IMR-90 (cell line): ENCODE results near the gene GNL1. TPM values are rescaled to one million over a fixed set of nuclear protein-coding genes. Genes with fewer than 3 reads are reported as not detected.
A peak's percentile ranks its signal among the peaks of the same experiment; 100 is the strongest.

Source experiments
- ATAC-seq: fragments of 200-7000 bp; cut with Tn5 transposase; 2 replicates; pipeline ENCODE4 v1.9.1; 2020; ENCODE audit warnings: low read depth, mild to moderate bottlenecking, moderate library complexity
- BruUV-seq: library from RNA; stranded (reverse); fragments of 400-500 nt; replicated peaks from 2 replicates; lab custom pipeline; 2021; lab: Mats Ljungman, UMichigan
- CTCF ChIA-PET: fragments of 300-600 bp; formaldehyde crosslinking; extraction: SDS; loops from one replicate; lab custom pipeline; 2021; ENCODE audit warnings: antibody characterized with exemption; lab: Yijun Ruan, JAX
- POLR2A ChIA-PET: fragments of 300-600 bp; sonication (Branson Sonifier 250); formaldehyde crosslinking; loops from one replicate; lab custom pipeline; 2022; ENCODE audit warnings: antibody characterized with exemption; ENCODE audit not compliant: unreplicated experiment; lab: Charles Lee
- DNase-seq: peaks from one replicate; pipeline ENCODE4 v3.0.0; 2013
- H2AFZ ChIP-seq: replicated peaks from 2 replicates; pipeline ENCODE3; 2013; ENCODE audit warnings: low read length, mild to moderate bottlenecking; ENCODE audit not compliant: poor library complexity
- H2AK5ac ChIP-seq: 2 replicates; pipeline ENCODE4 v1.6.1; 2013; ENCODE audit warnings: low read depth, low read length, inconsistent platforms
- H2AK9ac ChIP-seq: replicated peaks from 2 replicates; pipeline ENCODE3; 2013; ENCODE audit warnings: mild to moderate bottlenecking, low read depth, low read length, moderate library complexity; ENCODE audit not compliant: poor library complexity
- H2BK120ac ChIP-seq: 2 replicates; pipeline ENCODE4 v1.6.1; 2013; ENCODE audit warnings: low read depth, low read length, inconsistent platforms
- H2BK15ac ChIP-seq: 3 replicates; pipeline ENCODE4 v1.6.1; 2013; ENCODE audit warnings: low read depth, low read length, inconsistent platforms
- H2BK20ac ChIP-seq: 2 replicates; pipeline ENCODE4 v1.6.1; 2013; ENCODE audit warnings: low read depth, mild to moderate bottlenecking, inconsistent platforms, low read length, moderate library complexity
- H2BK5ac ChIP-seq: 2 replicates; pipeline ENCODE4 v1.6.1; 2013; ENCODE audit warnings: mild to moderate bottlenecking, low read depth, low read length, inconsistent platforms; ENCODE audit not compliant: poor library complexity, severe bottlenecking
- H3K14ac ChIP-seq: replicated peaks from 2 replicates; pipeline ENCODE4 v1.6.1; 2013; ENCODE audit warnings: low read depth, low read length, inconsistent platforms
- H3K18ac ChIP-seq: 2 replicates; pipeline ENCODE4 v1.6.1; 2013; ENCODE audit warnings: low read depth, low read length, control low read depth
- H3K23ac ChIP-seq: 2 replicates; pipeline ENCODE4 v1.6.1; 2013; ENCODE audit warnings: low read depth, low read length, inconsistent platforms
- H3K27ac ChIP-seq: 2 replicates; pipeline ENCODE4 v1.5.1; 2013; ENCODE audit warnings: mild to moderate bottlenecking, control low read depth, low read length; ENCODE audit not compliant: insufficient read depth
- H3K27me3 ChIP-seq: 2 replicates; pipeline ENCODE4 v1.6.1; 2013; ENCODE audit warnings: low read length; ENCODE audit not compliant: control insufficient read depth, insufficient read depth
- H3K36me3 ChIP-seq: 2 replicates; pipeline ENCODE4 v1.6.1; 2013; ENCODE audit warnings: low read length, mixed read lengths; ENCODE audit not compliant: control insufficient read depth, insufficient read depth
- H3K4ac ChIP-seq: 2 replicates; pipeline ENCODE4 v1.6.1; 2013; ENCODE audit warnings: low read depth, low read length, inconsistent platforms
- H3K4me1 ChIP-seq: 2 replicates; pipeline ENCODE4 v1.6.1; 2013; ENCODE audit warnings: low read length, mixed read lengths; ENCODE audit not compliant: control insufficient read depth, insufficient read depth
- H3K4me2 ChIP-seq: 2 replicates; pipeline ENCODE4 v1.6.1; 2013; ENCODE audit warnings: low read depth, mild to moderate bottlenecking, control low read depth, low read length, moderate library complexity
- H3K4me3 ChIP-seq: 2 replicates; pipeline ENCODE4 v1.5.1; 2013; ENCODE audit warnings: low read depth, mild to moderate bottlenecking, control low read depth, low read length, moderate library complexity; ENCODE audit not compliant: insufficient read depth
- H3K56ac ChIP-seq: 2 replicates; pipeline ENCODE4 v1.6.1; 2013; ENCODE audit warnings: low read length, inconsistent platforms; ENCODE audit not compliant: insufficient read depth; ENCODE audit errors: extremely low read depth
- H3K79me1 ChIP-seq, 2 experiments: 2 replicates each; pipeline ENCODE4 v1.6.1; 2013; ENCODE audit warnings: low read length in 2 of 2, inconsistent platforms in 1 of 2, low read depth in 1 of 2
- H3K9ac ChIP-seq: 2 replicates; pipeline ENCODE4 v1.6.1; 2013; ENCODE audit warnings: low read depth, low read length, control low read depth
- H3K9me1 ChIP-seq: 2 replicates; pipeline ENCODE4 v1.6.1; 2013; ENCODE audit warnings: low read length, inconsistent platforms; ENCODE audit not compliant: insufficient read depth
- H3K9me3 ChIP-seq: 2 replicates; pipeline ENCODE4 v1.6.1; 2013; ENCODE audit warnings: low read length; ENCODE audit not compliant: control insufficient read depth, insufficient read depth
- H4K20me1 ChIP-seq: 2 replicates; pipeline ENCODE4 v1.6.1; 2013; ENCODE audit warnings: low read length, inconsistent platforms; ENCODE audit not compliant: insufficient read depth
- H4K5ac ChIP-seq: 2 replicates; pipeline ENCODE4 v1.6.1; 2013; ENCODE audit warnings: mild to moderate bottlenecking, low read depth, low read length, control low read depth
- H4K8ac ChIP-seq, 2 experiments: 2 replicates each; pipeline ENCODE4 v1.6.1; 2013; ENCODE audit warnings: low read depth in 2 of 2, low read length in 2 of 2, control low read depth in 1 of 2, inconsistent platforms in 1 of 2
- H4K91ac ChIP-seq: 2 replicates; pipeline ENCODE4 v1.6.1; 2013; ENCODE audit warnings: low read depth, low read length, inconsistent platforms; ENCODE audit not compliant: insufficient read depth
- BHLHE40 ChIP-seq: fragments of 150-350 bp; IDR thresholded peaks from 2 replicates; pipeline ENCODE4 v1.6.1; 2016; ENCODE audit warnings: mild to moderate bottlenecking, low read depth, low read length
- CEBPB ChIP-seq: IDR thresholded peaks from 2 replicates; pipeline ENCODE4 v1.6.1; 2012; ENCODE audit warnings: low read depth, low read length, improper control_type of control experiment
- CHD1 ChIP-seq: IDR thresholded peaks from 2 replicates; pipeline ENCODE4 v1.6.1; 2012; ENCODE audit warnings: low read depth, low read length, improper control_type of control experiment
- FOS ChIP-seq: fragments of 150-350 bp; IDR thresholded peaks from 2 replicates; pipeline ENCODE4 v1.6.1; 2016; ENCODE audit warnings: low read depth, low read length
- MAFK ChIP-seq: IDR thresholded peaks from 2 replicates; pipeline ENCODE4 v1.6.1; 2012; ENCODE audit warnings: low read depth, low read length, improper control_type of control experiment
- MAZ ChIP-seq: IDR thresholded peaks from 2 replicates; pipeline ENCODE4 v1.6.1; 2012; ENCODE audit warnings: low read depth, mild to moderate bottlenecking, low read length, improper control_type of control experiment, moderate library complexity, borderline replicate concordance
- MXI1 ChIP-seq: IDR thresholded peaks from 2 replicates; pipeline ENCODE4 v1.6.1; 2012; ENCODE audit warnings: low read depth, mild to moderate bottlenecking, low read length, moderate library complexity, borderline replicate concordance
- NFE2L2 ChIP-seq: fragments of 150-350 bp; IDR thresholded peaks from 2 replicates; pipeline ENCODE4 v1.6.1; 2016; ENCODE audit warnings: low read depth, mild to moderate bottlenecking, low read length
- POLR2A ChIP-seq: IDR thresholded peaks from 2 replicates; pipeline ENCODE4 v1.6.1; 2012; ENCODE audit warnings: mild to moderate bottlenecking, low read depth, low read length
- RAD21 ChIP-seq: IDR thresholded peaks from 2 replicates; pipeline ENCODE4 v1.6.1; 2012; ENCODE audit warnings: low read length, improper control_type of control experiment
- RCOR1 ChIP-seq: IDR thresholded peaks from 2 replicates; pipeline ENCODE4 v1.6.1; 2012; ENCODE audit warnings: mild to moderate bottlenecking, low read length, improper control_type of control experiment; ENCODE audit not compliant: insufficient replicate concordance
- RFX5 ChIP-seq: IDR thresholded peaks from 2 replicates; pipeline ENCODE4 v1.8.0; 2012; ENCODE audit warnings: low read depth, mild to moderate bottlenecking, low read length, moderate library complexity
- SMC3 ChIP-seq: fragments of 150-350 bp; IDR thresholded peaks from 2 replicates; pipeline ENCODE4 v1.6.1; 2016; ENCODE audit warnings: low read depth, mild to moderate bottlenecking, antibody characterized with exemption, low read length, moderate library complexity
- WGBS, 2 experiments: methylation state at CpG; one replicate each; pipeline versions ENCODE4 v1.1.5 to v1.1.7; 2013; ENCODE audit warnings: missing lambda C conversion rate in 2 of 2; ENCODE audit not compliant: insufficient read length in 1 of 2; ENCODE audit errors: extremely low coverage in 2 of 2; 5-methylcytosine and 5-hydroxymethylcytosine counted together
- dilution Hi-C: fragments of 300-500 bp; cut with HindIII; formaldehyde crosslinking; loops from one replicate; pipeline ENCODE4 v1.14.3; 2018; ENCODE audit warnings: low sequenced_read_pairs; ENCODE audit not compliant: unreplicated experiment
- in situ Hi-C: fragments of 300-500 bp; cut with MboI; formaldehyde crosslinking; loops from 3 replicates; pipeline ENCODE4 v1.14.3; 2019; ENCODE audit warnings: low sequenced_read_pairs, inconsistent platforms, mixed read lengths
- intact Hi-C: fragments of 100-400 bp; cut with micrococcal nuclease; formaldehyde crosslinking; loops from 2 replicates; pipeline ENCODE4 v1.10.0; 2022
- polyA plus RNA-seq, 3 experiments: library from polyadenylated mRNA; depleted of rRNA; stranded (reverse); fragments of >200 nt; gene quantifications; 2 replicates each; pipeline ENCODE4 v1.2.3, GENCODE V29; 2012; ENCODE audit warnings: low replicate concordance in 1 of 3
- total RNA-seq: library from RNA; depleted of rRNA; stranded (reverse); fragments of >200 nt; gene quantifications from 2 replicates; pipeline ENCODE4 v1.2.3, GENCODE V29; 2012
- TF ChIP-seq, protein P1 (sequence below): fragments of 150-350 bp; IDR thresholded peaks from 2 replicates; pipeline ENCODE4 v1.6.1; 2017; ENCODE audit warnings: mild to moderate bottlenecking, antibody characterized with exemption, low read length, low read depth
- TF ChIP-seq, protein P2 (sequence below): fragments of 150-350 bp; IDR thresholded peaks from 2 replicates; pipeline ENCODE4 v1.6.1; 2016; ENCODE audit warnings: low read depth, mild to moderate bottlenecking, low read length, moderate library complexity, borderline replicate concordance
- TF ChIP-seq, protein P3 (sequence below): conservative IDR thresholded peaks from 2 replicates; pipeline ENCODE4 v1.5.1; 2012; ENCODE audit warnings: mild to moderate bottlenecking, low read depth, low read length, improper control_type of control experiment

GNL1 gene
- total and polyA plus RNA-seq, 2 of the 4 experiments (the other 2 are of a cell fraction), result 40.5 to 44.0 TPM

DNA sequence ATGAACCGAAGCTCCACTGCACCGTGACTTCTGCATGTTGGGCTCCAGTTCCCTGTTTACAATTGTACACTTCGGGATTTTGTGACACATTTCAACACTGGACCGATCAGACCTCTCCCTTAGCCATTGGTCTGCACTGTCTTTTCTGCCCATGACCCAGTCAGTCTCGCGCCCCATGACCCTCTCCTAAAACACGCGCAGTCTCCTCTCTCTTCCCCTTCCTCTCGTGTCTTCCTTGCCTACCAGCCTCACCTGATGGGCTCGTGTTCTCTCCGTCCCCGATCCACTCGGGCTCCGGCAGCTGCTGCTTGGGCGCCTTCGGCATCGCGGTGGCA, 14.4 kb upstream of the GNL1 start:
- H4K8ac ChIP-seq, result peak overlapping the region; percentile 45 to 86
- H2AK9ac ChIP-seq, result no peak overlapping the region
- H3K56ac ChIP-seq, result peak overlapping the region; percentile 51; the same call in 1 of the 2 replicates
- peak overlapping the region; percentile 72 for H3K9ac ChIP-seq
- H3K36me3 ChIP-seq, result 0 out of 2 replicates have a peak, but pooled peaks cover 1% of the 10 kb centered on the region
- H4K91ac ChIP-seq, result no peak overlapping the region
- no peak overlapping the region for H2AK5ac ChIP-seq
- peak overlapping the region; percentile 1 for H2BK5ac ChIP-seq
- WGBS, 2 experiments, result 0% methylated on average over 5 of the region's 18 CpGs; no CpG with 5 or more reads in 1 of the 2 experiments
- no peaks in the 10 kb centered on the region for H3K27me3 ChIP-seq
- in situ Hi-C loops (no loop called here), dilution Hi-C loops (no loop called here), intact Hi-C loops (loop anchor here (1.0 kb wide), 1 partner anchor 13 kb away; the partner anchor contains the start of gene PRR3)
- H2BK15ac ChIP-seq, result no peak overlapping the region
- H3K4me1 ChIP-seq, result peaks cover 3% of the 10 kb centered on the region
- H3K14ac ChIP-seq, result peak overlapping the region; percentile 39
- TF ChIP-seq, protein P1, sequence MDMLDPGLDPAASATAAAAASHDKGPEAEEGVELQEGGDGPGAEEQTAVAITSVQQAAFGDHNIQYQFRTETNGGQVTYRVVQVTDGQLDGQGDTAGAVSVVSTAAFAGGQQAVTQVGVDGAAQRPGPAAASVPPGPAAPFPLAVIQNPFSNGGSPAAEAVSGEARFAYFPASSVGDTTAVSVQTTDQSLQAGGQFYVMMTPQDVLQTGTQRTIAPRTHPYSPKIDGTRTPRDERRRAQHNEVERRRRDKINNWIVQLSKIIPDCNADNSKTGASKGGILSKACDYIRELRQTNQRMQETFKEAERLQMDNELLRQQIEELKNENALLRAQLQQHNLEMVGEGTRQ, result no peak
- TF ChIP-seq CEBPB (no peak), BHLHE40 (no peak), CHD1 (no peak), NFE2L2 (no peak), MAZ (no peak), FOS (no peak), RFX5 (no peak), RAD21 (no peak), POLR2A (no peak), SMC3 (no peak), MXI1 (no peak), RCOR1 (no peak), MAFK (no peak)
- TF ChIP-seq, protein P2, sequence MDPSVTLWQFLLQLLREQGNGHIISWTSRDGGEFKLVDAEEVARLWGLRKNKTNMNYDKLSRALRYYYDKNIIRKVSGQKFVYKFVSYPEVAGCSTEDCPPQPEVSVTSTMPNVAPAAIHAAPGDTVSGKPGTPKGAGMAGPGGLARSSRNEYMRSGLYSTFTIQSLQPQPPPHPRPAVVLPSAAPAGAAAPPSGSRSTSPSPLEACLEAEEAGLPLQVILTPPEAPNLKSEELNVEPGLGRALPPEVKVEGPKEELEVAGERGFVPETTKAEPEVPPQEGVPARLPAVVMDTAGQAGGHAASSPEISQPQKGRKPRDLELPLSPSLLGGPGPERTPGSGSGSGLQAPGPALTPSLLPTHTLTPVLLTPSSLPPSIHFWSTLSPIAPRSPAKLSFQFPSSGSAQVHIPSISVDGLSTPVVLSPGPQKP, result no peak
- TF ChIP-seq, protein P3, sequence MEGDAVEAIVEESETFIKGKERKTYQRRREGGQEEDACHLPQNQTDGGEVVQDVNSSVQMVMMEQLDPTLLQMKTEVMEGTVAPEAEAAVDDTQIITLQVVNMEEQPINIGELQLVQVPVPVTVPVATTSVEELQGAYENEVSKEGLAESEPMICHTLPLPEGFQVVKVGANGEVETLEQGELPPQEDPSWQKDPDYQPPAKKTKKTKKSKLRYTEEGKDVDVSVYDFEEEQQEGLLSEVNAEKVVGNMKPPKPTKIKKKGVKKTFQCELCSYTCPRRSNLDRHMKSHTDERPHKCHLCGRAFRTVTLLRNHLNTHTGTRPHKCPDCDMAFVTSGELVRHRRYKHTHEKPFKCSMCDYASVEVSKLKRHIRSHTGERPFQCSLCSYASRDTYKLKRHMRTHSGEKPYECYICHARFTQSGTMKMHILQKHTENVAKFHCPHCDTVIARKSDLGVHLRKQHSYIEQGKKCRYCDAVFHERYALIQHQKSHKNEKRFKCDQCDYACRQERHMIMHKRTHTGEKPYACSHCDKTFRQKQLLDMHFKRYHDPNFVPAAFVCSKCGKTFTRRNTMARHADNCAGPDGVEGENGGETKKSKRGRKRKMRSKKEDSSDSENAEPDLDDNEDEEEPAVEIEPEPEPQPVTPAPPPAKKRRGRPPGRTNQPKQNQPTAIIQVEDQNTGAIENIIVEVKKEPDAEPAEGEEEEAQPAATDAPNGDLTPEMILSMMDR, result no peak
- H4K5ac ChIP-seq, result peak overlapping the region; percentile 2; the same call in 1 of the 2 replicates
- no peak overlapping the region for H3K18ac ChIP-seq
- peak overlapping the region; percentile 42 for H3K4ac ChIP-seq
- H4K20me1 ChIP-seq, result peaks cover 39% of the 10 kb centered on the region
- ATAC-seq (peak; percentile 16), DNase-seq (no peak)
- no peak overlapping the region for H2BK120ac ChIP-seq
- H3K27ac ChIP-seq, result peak overlapping the region; percentile 32
- peak overlapping the region; percentile 96 for H2AFZ ChIP-seq
- ChIA-PET CTCF (interaction anchor here (0.5 to 1.5 kb wide), 2 partner anchors 9 to 29 kb away, joined by 3 to 4 read pairs; no protein-coding TSS in a partner anchor), POLR2A (interaction anchor here (0.5 to 0.6 kb wide), 2 partner anchors 17 to 147 kb away, joined by 3 to 31 read pairs; partner anchors contain the start of gene MDC1)
- peaks cover 5% of the 10 kb centered on the region; the same call in 1 of the 2 replicates for H3K9me1 ChIP-seq
- no peaks in the 10 kb centered on the region for H3K9me3 ChIP-seq
- H3K4me2 ChIP-seq, result peak overlapping the region; percentile 90
- peak overlapping the region; percentile 74 for H3K4me3 ChIP-seq
- peaks cover 14 to 40% of the 10 kb centered on the region in 2 experiments for H3K79me1 ChIP-seq
- BruUV-seq, result TSS peak; percentile 38
- H2BK20ac ChIP-seq, result no peak overlapping the region
- H3K23ac ChIP-seq, result peak overlapping the region; percentile 35; the same call in 1 of the 2 replicates
